Astrocyte (in vitro differentiated cells and primary cell): ENCODE data around the gene CLSTN3. TPM values are rescaled to one million over a fixed set of nuclear protein-coding genes. Genes with fewer than 3 reads are reported as not detected.

Experiments
- DNase-seq: peaks from one replicate; pipeline ENCODE4 v3.0.0-alpha.2; 2010; ENCODE audit warnings: low read depth
- FAIRE-seq: peaks from 2 replicates; lab custom pipeline; 2011; peaks lifted over from hg19 to GRCh38; lab: Jason Lieb, UNC
- H2AFZ ChIP-seq: 2 replicates; pipeline ENCODE4 v1.6.0; 2012; ENCODE audit warnings: low read depth, low read length, inconsistent platforms
- H3K27ac ChIP-seq: 2 replicates; pipeline ENCODE4 v1.5.1; 2011; ENCODE audit warnings: low read depth, low read length, inconsistent platforms
- H3K27me3 ChIP-seq: 2 replicates; pipeline ENCODE4 v1.6.0; 2011; ENCODE audit warnings: low read length, inconsistent platforms; ENCODE audit not compliant: insufficient read depth
- H3K36me3 ChIP-seq: 2 replicates; pipeline ENCODE4 v1.5.1; 2011; ENCODE audit warnings: low read length, inconsistent platforms; ENCODE audit not compliant: insufficient read depth
- H3K4me1 ChIP-seq: 2 replicates; pipeline ENCODE4 v1.5.1; 2011; ENCODE audit warnings: low read length, inconsistent platforms; ENCODE audit not compliant: insufficient read depth
- H3K4me2 ChIP-seq: 2 replicates; pipeline ENCODE4 v1.6.0; 2012; ENCODE audit warnings: low read length, inconsistent platforms
- H3K4me3 ChIP-seq: 2 replicates; pipeline ENCODE4 v1.5.1; 2011; ENCODE audit warnings: low read depth, mild to moderate bottlenecking, low read length, inconsistent platforms; ENCODE audit not compliant: insufficient read depth
- H3K79me2 ChIP-seq: 2 replicates; pipeline ENCODE4 v1.6.0; 2012; ENCODE audit warnings: mild to moderate bottlenecking, low read length, inconsistent platforms; ENCODE audit not compliant: insufficient read depth
- H3K9ac ChIP-seq: 2 replicates; pipeline ENCODE4 v1.6.0; 2012; ENCODE audit warnings: mild to moderate bottlenecking, low read length, inconsistent platforms
- H3K9me3 ChIP-seq: 2 replicates; pipeline ENCODE4 v1.5.1; 2012; ENCODE audit warnings: low read depth, mild to moderate bottlenecking, low read length, inconsistent platforms; ENCODE audit not compliant: insufficient read depth
- H4K20me1 ChIP-seq: 2 replicates; pipeline ENCODE4 v1.6.0; 2012; ENCODE audit warnings: low read length, inconsistent platforms; ENCODE audit not compliant: insufficient read depth
- H3K27ac Mint-ChIP-seq: one replicate; pipeline ENCODE4 v1.8.0; 2021; ENCODE audit warnings: mild to moderate bottlenecking, mixed read lengths; ENCODE audit not compliant: unreplicated experiment
- H3K27me3 Mint-ChIP-seq: one replicate; pipeline ENCODE4 v1.8.0; 2021; ENCODE audit warnings: low read depth, mixed read lengths; ENCODE audit not compliant: unreplicated experiment
- H3K36me3 Mint-ChIP-seq: one replicate; pipeline ENCODE4 v1.8.0; 2021; ENCODE audit warnings: low read depth, mixed read lengths; ENCODE audit not compliant: unreplicated experiment
- H3K4me1 Mint-ChIP-seq: one replicate; pipeline ENCODE4 v1.8.0; 2021; ENCODE audit warnings: low read depth, mixed read lengths; ENCODE audit not compliant: unreplicated experiment
- H3K4me3 Mint-ChIP-seq: one replicate; pipeline ENCODE4 v1.8.0; 2021; ENCODE audit warnings: mild to moderate bottlenecking, moderate library complexity, mixed read lengths; ENCODE audit not compliant: unreplicated experiment
- H3K9me3 Mint-ChIP-seq: one replicate; pipeline ENCODE4 v1.8.0; 2021; ENCODE audit warnings: mild to moderate bottlenecking, mixed read lengths; ENCODE audit not compliant: unreplicated experiment
- EZH2 ChIP-seq: IDR thresholded peaks from 2 replicates; pipeline ENCODE4 v1.6.1; 2012; ENCODE audit warnings: mild to moderate bottlenecking, low read length, inconsistent platforms; ENCODE audit not compliant: insufficient read depth
- total RNA-seq: library from RNA; stranded (reverse); gene quantifications from 2 replicates; pipeline ENCODE4 v1.2.1, GENCODE V29; 2021
- TF ChIP-seq, protein P1 (sequence below): IDR thresholded peaks from 2 replicates; pipeline ENCODE4 v1.5.1; 2011; ENCODE audit warnings: low read depth, mild to moderate bottlenecking, inconsistent platforms, low read length, moderate library complexity; ENCODE audit not compliant: insufficient read depth

Gene CLSTN3
- total RNA-seq, 1 donor from 2014 or later: 29.6 TPM

DNA sequence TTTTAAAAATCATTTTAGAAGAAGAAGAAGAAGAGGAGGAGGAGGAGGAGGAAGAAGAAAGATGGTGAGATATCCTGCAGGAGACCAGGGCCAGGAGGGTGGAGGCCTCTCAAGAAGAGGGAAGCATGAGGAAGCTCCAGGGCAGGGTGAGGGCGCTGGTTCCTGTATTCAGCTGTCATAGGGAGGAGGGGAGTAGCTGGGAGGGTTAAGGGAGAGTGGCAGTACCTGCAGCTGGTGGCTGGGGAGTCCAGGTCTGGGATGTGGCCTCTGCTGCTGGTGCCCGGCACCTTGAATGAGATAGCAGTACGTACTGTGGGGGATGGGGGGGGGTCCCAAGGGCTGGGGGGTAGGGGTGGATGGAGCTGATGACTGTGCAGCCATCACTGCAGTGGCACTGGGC, 11.3 kb upstream of the CLSTN3 start:
- Histone ChIP-seq H3K4me1 (no peaks in the 10 kb centered on the region), H3K4me3 (no peak overlapping the region), H4K20me1 (no peaks in the 10 kb centered on the region), H2AFZ (no peak overlapping the region), H3K27me3 (no peaks in the 10 kb centered on the region), H3K79me2 (no peaks in the 10 kb centered on the region), H3K27ac (no peak overlapping the region), H3K4me2 (no peak overlapping the region), H3K36me3 (no peaks in the 10 kb centered on the region), H3K9ac (no peak overlapping the region), H3K9me3 (no peaks in the 10 kb centered on the region)
- Mint-ChIP-seq H3K36me3 (peaks cover 11% of the 10 kb centered on the region), H3K27ac (no peak overlapping the region), H3K4me1 (no peaks in the 10 kb centered on the region), H3K4me3 (no peak overlapping the region), H3K27me3 (peaks cover 41% of the 10 kb centered on the region), H3K9me3 (no peaks in the 10 kb centered on the region)
- TF ChIP-seq, protein P1, sequence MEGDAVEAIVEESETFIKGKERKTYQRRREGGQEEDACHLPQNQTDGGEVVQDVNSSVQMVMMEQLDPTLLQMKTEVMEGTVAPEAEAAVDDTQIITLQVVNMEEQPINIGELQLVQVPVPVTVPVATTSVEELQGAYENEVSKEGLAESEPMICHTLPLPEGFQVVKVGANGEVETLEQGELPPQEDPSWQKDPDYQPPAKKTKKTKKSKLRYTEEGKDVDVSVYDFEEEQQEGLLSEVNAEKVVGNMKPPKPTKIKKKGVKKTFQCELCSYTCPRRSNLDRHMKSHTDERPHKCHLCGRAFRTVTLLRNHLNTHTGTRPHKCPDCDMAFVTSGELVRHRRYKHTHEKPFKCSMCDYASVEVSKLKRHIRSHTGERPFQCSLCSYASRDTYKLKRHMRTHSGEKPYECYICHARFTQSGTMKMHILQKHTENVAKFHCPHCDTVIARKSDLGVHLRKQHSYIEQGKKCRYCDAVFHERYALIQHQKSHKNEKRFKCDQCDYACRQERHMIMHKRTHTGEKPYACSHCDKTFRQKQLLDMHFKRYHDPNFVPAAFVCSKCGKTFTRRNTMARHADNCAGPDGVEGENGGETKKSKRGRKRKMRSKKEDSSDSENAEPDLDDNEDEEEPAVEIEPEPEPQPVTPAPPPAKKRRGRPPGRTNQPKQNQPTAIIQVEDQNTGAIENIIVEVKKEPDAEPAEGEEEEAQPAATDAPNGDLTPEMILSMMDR: no peak
- no peak for TF ChIP-seq EZH2
- FAIRE-seq (no peak), DNase-seq (no peak)

DNA sequence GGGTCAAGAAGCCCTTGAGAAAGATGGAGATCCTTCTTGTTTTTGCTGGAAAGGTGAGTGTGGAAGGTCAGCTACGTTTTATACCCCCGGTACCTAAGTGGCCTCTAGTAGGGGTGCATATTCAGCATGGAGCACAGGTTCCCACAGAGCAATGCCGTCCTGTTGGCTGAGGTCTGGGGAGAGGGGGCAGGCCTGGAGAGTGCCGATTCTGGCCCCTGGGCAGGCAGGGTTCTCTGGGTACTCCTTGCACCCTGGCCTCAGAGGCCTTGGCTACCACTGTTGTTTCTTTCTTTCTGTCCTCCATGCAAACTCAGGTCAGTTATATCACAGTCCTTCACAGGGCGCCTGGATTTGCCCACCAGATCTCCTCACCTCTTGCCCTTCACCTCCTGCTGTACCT, 10.0 kb upstream of the CLSTN3 start:
- Histone ChIP-seq H4K20me1 (no peaks in the 10 kb centered on the region), H3K4me2 (no peak overlapping the region), H2AFZ (no peak overlapping the region), H3K36me3 (no peaks in the 10 kb centered on the region), H3K4me1 (no peaks in the 10 kb centered on the region), H3K27ac (no peak overlapping the region), H3K79me2 (no peaks in the 10 kb centered on the region), H3K27me3 (no peaks in the 10 kb centered on the region), H3K9ac (no peak overlapping the region), H3K9me3 (no peaks in the 10 kb centered on the region), H3K4me3 (no peak overlapping the region)
- TF ChIP-seq, protein P1: no peak
- TF ChIP-seq EZH2: no peak
- Mint-ChIP-seq H3K27ac (no peak overlapping the region), H3K4me3 (no peak overlapping the region), H3K27me3 (peaks cover 46% of the 10 kb centered on the region), H3K36me3 (peaks cover 8% of the 10 kb centered on the region), H3K4me1 (no peaks in the 10 kb centered on the region), H3K9me3 (no peaks in the 10 kb centered on the region)
- no peak for FAIRE-seq
- no peak for DNase-seq

DNA sequence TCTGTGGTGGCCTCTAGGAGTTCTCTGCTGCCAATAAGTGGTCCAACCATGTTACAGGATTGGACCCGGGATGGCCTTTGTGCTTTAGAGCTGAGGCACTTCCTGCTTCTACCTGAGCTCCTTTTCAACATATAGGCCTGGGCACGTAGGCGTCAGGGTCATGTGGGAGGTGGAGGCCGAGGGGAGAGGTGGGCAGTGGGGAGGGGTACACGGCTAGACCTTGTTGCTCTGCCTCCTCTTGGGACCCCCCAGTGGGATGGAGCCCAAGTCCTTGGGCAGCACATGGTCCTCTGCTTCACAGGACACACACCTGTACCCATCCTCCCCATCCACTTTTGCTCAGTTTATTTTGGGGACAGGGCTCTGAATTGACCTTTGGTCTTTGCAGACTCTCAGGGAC, 8.8 kb upstream of the CLSTN3 start:
- no peak overlapping the region for H2AFZ ChIP-seq
- no peaks in the 10 kb centered on the region for H3K79me2 ChIP-seq
- H3K4me3 ChIP-seq: no peak overlapping the region
- no peaks in the 10 kb centered on the region for H3K9me3 Mint-ChIP-seq
- peaks cover 44% of the 10 kb centered on the region for H3K27me3 Mint-ChIP-seq
- TF ChIP-seq EZH2: no peak
- TF ChIP-seq, protein P1: no peak
- peaks cover 4% of the 10 kb centered on the region for H3K36me3 Mint-ChIP-seq
- no peaks in the 10 kb centered on the region for H3K4me1 Mint-ChIP-seq
- no peaks in the 10 kb centered on the region for H3K36me3 ChIP-seq
- DNase-seq (no peak), FAIRE-seq (no peak)
- no peaks in the 10 kb centered on the region for H3K4me1 ChIP-seq
- no peaks in the 10 kb centered on the region for H4K20me1 ChIP-seq
- H3K27ac Mint-ChIP-seq: no peak overlapping the region
- no peaks in the 10 kb centered on the region for H3K9me3 ChIP-seq
- no peak overlapping the region for H3K4me2 ChIP-seq
- H3K27me3 ChIP-seq: no peaks in the 10 kb centered on the region
- no peak overlapping the region for H3K4me3 Mint-ChIP-seq
- no peak overlapping the region for H3K27ac ChIP-seq
- H3K9ac ChIP-seq: no peak overlapping the region
